ENCODE data around the gene TTLL5. TPM values are rescaled to one million over a fixed set of nuclear protein-coding genes. Genes with fewer than 3 reads are reported as not detected.

The TTLL5 gene
- total RNA-seq, 1 experiment from 2014 or later = 35.7 TPM

- Histone ChIP-seq H3K9ac (ENCODE audit: extremely low read depth, insufficient read length, low read length) (no peak overlapping the region), H2BK15ac (ENCODE audit: low read depth, low read length) (no peak overlapping the region), H2BK120ac (ENCODE audit: low read depth, low read length, poor library complexity, severe bottlenecking) (no peak overlapping the region), H3T11ph (ENCODE audit: low read length) (no peak overlapping the region), H3K27ac (ENCODE audit: insufficient read length, low read depth, low read length) (no peak overlapping the region), H3K9me3 (ENCODE audit: control insufficient read depth, low read depth, low read length) (no peaks in the 10 kb centered on the region), H3K27me3 (ENCODE audit: insufficient read depth, low read length) (peaks cover 18% of the 10 kb centered on the region), H3K56ac (ENCODE audit: insufficient read length, low read depth, low read length) (no peak overlapping the region), H3K14ac (ENCODE audit: insufficient read depth, low read length) (no peak overlapping the region), H4K8ac (replicated peaks; ENCODE audit: insufficient read length, low read depth, low read length) (no peak overlapping the region), H2AFZ (ENCODE audit: low read length) (no peak overlapping the region), H4K91ac (ENCODE audit: insufficient read length, low read depth, low read length) (no peak overlapping the region), H4K20me1 (ENCODE audit: control insufficient read depth, insufficient read depth, insufficient read length) (no peaks in the 10 kb centered on the region), H2BK5ac (ENCODE audit: insufficient read length, low read length) (no peak overlapping the region), H2BK12ac (ENCODE audit: insufficient read length, low read depth, low read length) (no peak overlapping the region), H3K4me2 (ENCODE audit: insufficient read depth, insufficient read length, low read length) (no peak overlapping the region), H3K4ac (ENCODE audit: low read depth, low read length) (no peak overlapping the region), H3K18ac (ENCODE audit: insufficient read length, low read depth, low read length) (no peak overlapping the region), H2BK20ac (ENCODE audit: low read depth, low read length, poor library complexity, severe bottlenecking) (no peak overlapping the region), H2AK5ac (ENCODE audit: insufficient read length, low read length) (no peak overlapping the region), H3K79me2 (ENCODE audit: insufficient read depth, low read length) (no peaks in the 10 kb centered on the region), H3K23ac (ENCODE audit: insufficient read length, low read depth, low read length) (no peak overlapping the region), H4K5ac (ENCODE audit: insufficient read length, low read depth, low read length) (no peak overlapping the region), H3K4me1 (ENCODE audit: insufficient read depth, low read length) (no peaks in the 10 kb centered on the region; the same call in 1 of the 2 replicates), H3K23me2 (ENCODE audit: insufficient read length, low read depth, low read length, poor library complexity, severe bottlenecking) (no peaks in the 10 kb centered on the region), H3K79me1 (ENCODE audit: insufficient read depth, low read depth, low read length, poor library complexity, severe bottlenecking) (no peaks in the 10 kb centered on the region)
- Mint-ChIP-seq H3K27me3 (ENCODE audit: low read depth) (peaks cover 47% of the 10 kb centered on the region), H3K4me3 (no peak overlapping the region), H3K36me3 (ENCODE audit: insufficient read depth in 1 of 3, low read depth in 3 of 3) (peaks cover 0 to 6% (median 4%) of the 10 kb centered on the region in 3 experiments; a peak in 5 of 7 replicates), H3K27ac (no peak overlapping the region), H3K9me3 (no peaks in the 10 kb centered on the region), H3K4me1 (peaks cover 32 to 39% of the 10 kb centered on the region in 2 experiments)
- no peak for DNase-seq
- no CpG with 5 or more reads among the region's 3 CpGs for WGBS (ENCODE audit: extremely low coverage, insufficient read length, low lambda C conversion rate)
- TF ChIP-seq, protein P1, sequence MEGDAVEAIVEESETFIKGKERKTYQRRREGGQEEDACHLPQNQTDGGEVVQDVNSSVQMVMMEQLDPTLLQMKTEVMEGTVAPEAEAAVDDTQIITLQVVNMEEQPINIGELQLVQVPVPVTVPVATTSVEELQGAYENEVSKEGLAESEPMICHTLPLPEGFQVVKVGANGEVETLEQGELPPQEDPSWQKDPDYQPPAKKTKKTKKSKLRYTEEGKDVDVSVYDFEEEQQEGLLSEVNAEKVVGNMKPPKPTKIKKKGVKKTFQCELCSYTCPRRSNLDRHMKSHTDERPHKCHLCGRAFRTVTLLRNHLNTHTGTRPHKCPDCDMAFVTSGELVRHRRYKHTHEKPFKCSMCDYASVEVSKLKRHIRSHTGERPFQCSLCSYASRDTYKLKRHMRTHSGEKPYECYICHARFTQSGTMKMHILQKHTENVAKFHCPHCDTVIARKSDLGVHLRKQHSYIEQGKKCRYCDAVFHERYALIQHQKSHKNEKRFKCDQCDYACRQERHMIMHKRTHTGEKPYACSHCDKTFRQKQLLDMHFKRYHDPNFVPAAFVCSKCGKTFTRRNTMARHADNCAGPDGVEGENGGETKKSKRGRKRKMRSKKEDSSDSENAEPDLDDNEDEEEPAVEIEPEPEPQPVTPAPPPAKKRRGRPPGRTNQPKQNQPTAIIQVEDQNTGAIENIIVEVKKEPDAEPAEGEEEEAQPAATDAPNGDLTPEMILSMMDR (conservative IDR thresholded peaks at IDR 0.05) = no peak
Measured at GRCh38 chr14:75859746-75860145, 198.7 kb downstream of the TTLL5 start.
